BE2C (cell line): ENCODE results near the gene WBP11.

Source experiments
- DNase-seq: peaks from one replicate; pipeline ENCODE4 v3.0.0-alpha.2; 2020
- H3K27me3 ChIP-seq: fragments of 250-450 bp; sonication (Bioruptor Pico); 2 replicates; pipeline ENCODE4 v1.5.1; 2020; ENCODE audit warnings: mild to moderate bottlenecking
- H3K36me3 ChIP-seq: fragments of 250-450 bp; sonication (Bioruptor Pico); 2 replicates; pipeline ENCODE4 v1.5.1; 2020; ENCODE audit warnings: mild to moderate bottlenecking
- H3K4me1 ChIP-seq: fragments of 250-450 bp; sonication (Bioruptor Pico); 2 replicates; pipeline ENCODE4 v1.5.1; 2020
- H3K4me3 ChIP-seq: 2 replicates; pipeline ENCODE4 v1.5.1; 2011; ENCODE audit warnings: low read depth, low read length
- H3K9me3 ChIP-seq: fragments of 250-450 bp; sonication (Bioruptor Pico); 2 replicates; pipeline ENCODE4 v1.5.1; 2020
- CTCF ChIP-seq: IDR thresholded peaks from 2 replicates; pipeline ENCODE4 v1.5.1; 2012; ENCODE audit warnings: mild to moderate bottlenecking, low read depth, low read length

Gene WBP11

GRCh38 chr12:14795028-14795448, 8.2 kb downstream of the WBP11 start:
- H3K4me1 ChIP-seq, result no peaks in the 10 kb centered on the region

GRCh38 chr12:14785568-14785967, 17.7 kb downstream of the WBP11 start:
- Histone ChIP-seq H3K27me3 (no peaks in the 10 kb centered on the region), H3K36me3 (peaks cover 70% of the 10 kb centered on the region), H3K4me1 (no peaks in the 10 kb centered on the region; the same call in 1 of the 2 replicates), H3K4me3 (no peak overlapping the region), H3K9me3 (no peaks in the 10 kb centered on the region)
- no peak for DNase-seq
- no peak for TF ChIP-seq CTCF

More at GRCh38 chr12:14795028-14795448, 8.2 kb downstream of the WBP11 start:
- Histone ChIP-seq H3K36me3 (peaks cover 96% of the 10 kb centered on the region), H3K4me3 (no peak overlapping the region), H3K9me3 (no peaks in the 10 kb centered on the region), H3K27me3 (no peaks in the 10 kb centered on the region)
- no peak for TF ChIP-seq CTCF
- DNase-seq, result no peak

GRCh38 chr12:14784471-14784870, 18.8 kb downstream of the WBP11 start:
- TF ChIP-seq CTCF, result no peak
- Histone ChIP-seq H3K9me3 (no peaks in the 10 kb centered on the region), H3K36me3 (peaks cover 59% of the 10 kb centered on the region), H3K4me1 (no peaks in the 10 kb centered on the region; the same call in 1 of the 2 replicates), H3K27me3 (no peaks in the 10 kb centered on the region), H3K4me3 (no peak overlapping the region)
- DNase-seq, result no peak

GRCh38 chr12:14782756-14783155, 20.5 kb downstream of the WBP11 start:
- DNase-seq, result no peak
- peaks cover 42% of the 10 kb centered on the region for H3K36me3 ChIP-seq
- no peaks in the 10 kb centered on the region for H3K9me3 ChIP-seq
- no peak for TF ChIP-seq CTCF
- H3K4me1 ChIP-seq, result no peaks in the 10 kb centered on the region; the same call in 1 of the 2 replicates
- no peak overlapping the region for H3K4me3 ChIP-seq
- no peaks in the 10 kb centered on the region for H3K27me3 ChIP-seq

- Histone ChIP-seq H3K4me3 (no peak overlapping the region), H3K27me3 (no peaks in the 10 kb centered on the region), H3K36me3 (peaks cover 30% of the 10 kb centered on the region), H3K4me1 (peaks cover 3% of the 10 kb centered on the region), H3K9me3 (no peaks in the 10 kb centered on the region)
- TF ChIP-seq CTCF, result no peak
- DNase-seq, result no peak
Measured at GRCh38 chr12:14781563-14781962, 21.7 kb downstream of the WBP11 start.

- no peaks in the 10 kb centered on the region for H3K9me3 ChIP-seq
- DNase-seq, result no peak
- H3K4me3 ChIP-seq, result no peak overlapping the region
- peaks cover 3% of the 10 kb centered on the region for H3K4me1 ChIP-seq
- no peak for TF ChIP-seq CTCF
- peaks cover 23% of the 10 kb centered on the region for H3K36me3 ChIP-seq
- H3K27me3 ChIP-seq, result no peaks in the 10 kb centered on the region
Measured at GRCh38 chr12:14780859-14781258, 22.4 kb downstream of the WBP11 start.
